Breast epithelium (tissue), 4 donors: ENCODE data around the gene TSPAN1. TPM values are rescaled to one million over a fixed set of nuclear protein-coding genes. Genes with fewer than 3 reads are reported as not detected.

Experiments
- DNase-seq, 2 donors: peaks; one replicate each; pipeline ENCODE4 v3.0.0-alpha.2; 2019; ENCODE audit warnings: low spot score in 2 of 2
- H3K27ac ChIP-seq, 2 donors: fragments of 200-600 bp; sonication (generic) in 1 of 2; one replicate each; pipeline ENCODE4 v1.5.1; 2016 to 2019; ENCODE audit warnings: mild to moderate bottlenecking in 1 of 2
- H3K27me3 ChIP-seq, 2 donors: fragments of 200-600 bp; sonication (generic) in 1 of 2; one replicate each; pipeline versions ENCODE4 v1.5.1 to v1.6.0; 2017 to 2019; ENCODE audit warnings: control low read depth in 1 of 2, mild to moderate bottlenecking in 1 of 2
- H3K36me3 ChIP-seq: fragments of 200-600 bp; one replicate; pipeline ENCODE4 v1.5.1; 2019
- H3K4me1 ChIP-seq, 2 donors: fragments of 200-600 bp; sonication (generic); one replicate each; pipeline ENCODE4 v1.5.1; 2016 to 2019; ENCODE audit warnings: control low read depth in 1 of 2
- H3K4me3 ChIP-seq, 3 donors: fragments of 200-600 bp; sonication (generic); 1 replicate in 2 of 3; 2 replicates in 1 of 3; pipeline ENCODE4 v1.5.1; 2016 to 2019; ENCODE audit warnings: mild to moderate bottlenecking in 3 of 3, moderate library complexity in 2 of 3
- H3K9me3 ChIP-seq, 2 donors: fragments of 200-600 bp; sonication (generic) in 1 of 2; one replicate each; pipeline ENCODE4 v1.5.1; 2016 to 2019; ENCODE audit warnings: control low read depth in 1 of 2
- CTCF ChIP-seq, 3 donors: fragments of 450-650 bp; IDR thresholded peaks; one replicate each; pipeline ENCODE4 v1.5.1; 2016 to 2017; ENCODE audit warnings: antibody characterized with exemption in 3 of 3, mild to moderate bottlenecking in 3 of 3, moderate library complexity in 3 of 3
- POLR2A ChIP-seq: fragments of 450-650 bp; IDR thresholded peaks from one replicate; pipeline ENCODE4 v1.6.1; 2016; ENCODE audit warnings: antibody characterized with exemption, mild to moderate bottlenecking, moderate library complexity
- POLR2AphosphoS5 ChIP-seq, 3 donors: sonication (generic); formaldehyde crosslinking; IDR thresholded peaks; one replicate each; pipeline ENCODE4 v1.6.1; 2017; ENCODE audit warnings: antibody characterized with exemption in 3 of 3
- intact Hi-C: fragments of 100-400 bp; cut with DNase I; formaldehyde crosslinking; loops from one replicate; pipeline ENCODE4 v1.15.1; 2023; ENCODE audit warnings: low total_unique reads
- total RNA-seq, 3 donors: library from RNA; depleted of rRNA; stranded (reverse); fragments of >200 nt; gene quantifications; one replicate each; pipeline ENCODE4 v1.1.0, GENCODE V29; 2016

The TSPAN1 gene, protein sequence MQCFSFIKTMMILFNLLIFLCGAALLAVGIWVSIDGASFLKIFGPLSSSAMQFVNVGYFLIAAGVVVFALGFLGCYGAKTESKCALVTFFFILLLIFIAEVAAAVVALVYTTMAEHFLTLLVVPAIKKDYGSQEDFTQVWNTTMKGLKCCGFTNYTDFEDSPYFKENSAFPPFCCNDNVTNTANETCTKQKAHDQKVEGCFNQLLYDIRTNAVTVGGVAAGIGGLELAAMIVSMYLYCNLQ
- total RNA-seq: 10 to 100 TPM in 1 of 3 donors, 1 to 10 TPM in 1, under 1 TPM in 1; 0.48 to 26.2 (median 8.9) TPM

DNA sequence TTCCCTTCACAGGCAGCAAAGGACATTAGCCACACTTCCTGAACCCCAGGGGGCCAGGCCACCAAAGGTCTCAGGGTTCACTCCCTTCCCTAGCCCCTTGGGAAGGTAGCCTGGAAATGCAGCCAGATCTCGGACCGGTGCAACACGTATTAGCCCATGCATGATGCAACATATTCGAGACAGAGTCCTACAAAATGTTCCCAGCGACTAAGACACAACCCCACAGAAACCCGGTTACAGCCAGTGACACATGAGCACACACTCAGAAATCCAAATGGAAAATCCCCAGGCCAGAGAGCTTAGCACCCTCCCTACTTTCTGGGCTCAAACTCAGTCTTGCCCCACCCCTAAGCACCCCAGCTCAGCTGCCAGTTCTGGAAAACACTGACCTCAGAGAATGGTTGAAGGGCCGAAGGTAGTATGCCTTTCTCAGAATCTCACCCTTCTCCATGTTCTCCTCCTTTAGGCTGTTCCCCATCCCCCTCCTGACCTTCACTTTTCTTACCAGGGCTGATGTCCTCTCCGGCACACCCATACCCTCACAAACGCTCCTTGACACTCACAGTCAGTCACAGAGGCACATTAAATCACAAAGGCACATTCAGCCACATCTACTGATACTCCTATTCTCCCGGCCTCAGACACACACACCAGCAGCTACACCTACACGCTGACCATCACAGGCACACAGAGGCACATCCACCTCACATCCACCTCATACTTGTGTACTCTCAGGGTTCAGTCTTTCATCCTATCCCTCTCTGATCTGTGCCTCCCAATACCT lies at the start of gene TSPAN1:
Gene TSPAN1, plus strand, starts transcription at position 640 of the 784 bp plus-strand sequence. CDS start 6,021 bp downstream, outside the sequence.
- Histone ChIP-seq H3K36me3 (no peaks in the 10 kb centered on the region), H3K4me1 (peaks cover 7 to 22% of the 10 kb centered on the region in 2 donors), H3K9me3 (no peaks in the 10 kb centered on the region), H3K27ac (peak within 1 kb of the TSS; percentile 88 to 93), H3K4me3 (peak within 1 kb of the TSS in 1 of 3 donors; percentile 2), H3K27me3 (no peaks in the 10 kb centered on the region)
- peak in 1 of 3 donors; percentile 54 for TF ChIP-seq POLR2AphosphoS5 (IDR thresholded peaks at IDR 0.05)
- no peak for TF ChIP-seq CTCF (IDR thresholded peaks at IDR 0.05)
- intact Hi-C loops: loop anchor here (5.0 kb wide), 1 partner anchor 137 kb away; no protein-coding TSS in a partner anchor
- peak in 1 of 2 donors; percentile 67 for DNase-seq

- H3K4me3 ChIP-seq: peak overlapping the region in 2 of 3 donors; percentile 44 to 65
- no peaks in the 10 kb centered on the region for H3K27me3 ChIP-seq
Measured at GRCh38 chr1:46128344-46128743, 46.5 kb upstream of the TSPAN1 start.

DNA sequence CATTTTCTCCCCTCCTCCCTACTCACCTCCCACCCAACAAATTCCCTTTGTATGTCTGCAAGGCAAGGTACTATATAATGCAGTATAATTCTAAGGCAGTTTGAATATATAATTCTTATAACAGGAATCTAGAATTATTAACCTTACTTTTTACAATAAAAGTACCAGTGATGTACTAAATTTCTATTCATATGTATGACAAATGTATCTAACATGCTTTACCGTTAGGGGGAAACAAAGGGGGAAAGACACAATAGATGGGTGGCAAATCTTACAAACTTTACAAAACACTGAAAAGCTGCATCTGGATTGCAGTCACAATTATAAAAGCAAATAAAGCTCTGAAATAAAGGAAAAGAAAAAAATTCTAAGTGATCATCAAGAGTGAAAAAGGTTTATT lies 44.8 kb upstream of the TSPAN1 start:
- H3K27me3 ChIP-seq: no peaks in the 10 kb centered on the region
- DNase-seq: no peak
- H3K4me3 ChIP-seq: peak overlapping the region; percentile 65 to 81 (median 74)
- H3K9me3 ChIP-seq: no peaks in the 10 kb centered on the region
- intact Hi-C loops: no loop called here
- H3K36me3 ChIP-seq: no peaks in the 10 kb centered on the region
- H3K4me1 ChIP-seq: no peaks in the 10 kb centered on the region
- H3K27ac ChIP-seq: no peak overlapping the region
- no peak for TF ChIP-seq POLR2AphosphoS5 (IDR thresholded peaks at IDR 0.05)
- TF ChIP-seq POLR2A: no peak
- no peak for TF ChIP-seq CTCF (IDR thresholded peaks at IDR 0.05)

More at GRCh38 chr1:46128344-46128743, 46.5 kb upstream of the TSPAN1 start:
- no peaks in the 10 kb centered on the region for H3K9me3 ChIP-seq
- no peaks in the 10 kb centered on the region for H3K36me3 ChIP-seq
- no peak for TF ChIP-seq CTCF (IDR thresholded peaks at IDR 0.05)
- no peak for TF ChIP-seq POLR2AphosphoS5 (IDR thresholded peaks at IDR 0.05)
- no peak for TF ChIP-seq POLR2A
- H3K27ac ChIP-seq: peak overlapping the region; percentile 69 to 76
- intact Hi-C loops: no loop called here
- DNase-seq: no peak
- no peaks in the 10 kb centered on the region for H3K4me1 ChIP-seq

GRCh38 chr1:46130606-46131005 lies 44.3 kb upstream of the TSPAN1 start:
- no peak for TF ChIP-seq POLR2A
- no peak for TF ChIP-seq POLR2AphosphoS5 (IDR thresholded peaks at IDR 0.05)
- no peak for TF ChIP-seq CTCF (IDR thresholded peaks at IDR 0.05)
- Histone ChIP-seq H3K9me3 (no peaks in the 10 kb centered on the region), H3K27ac (peak overlapping the region in 1 of 2 donors; percentile 85), H3K27me3 (no peaks in the 10 kb centered on the region), H3K36me3 (no peaks in the 10 kb centered on the region), H3K4me1 (no peaks in the 10 kb centered on the region), H3K4me3 (peak overlapping the region; percentile 65 to 81 (median 74))
- intact Hi-C loops: no loop called here
- DNase-seq: no peak

GRCh38 chr1:46131093-46131492 lies 43.8 kb upstream of the TSPAN1 start:
- H3K27me3 ChIP-seq: no peaks in the 10 kb centered on the region
- peak overlapping the region in 1 of 2 donors; percentile 85 for H3K27ac ChIP-seq
- no peak for DNase-seq
- H3K4me3 ChIP-seq: peak overlapping the region; percentile 65 to 81 (median 74)
- TF ChIP-seq CTCF (IDR thresholded peaks at IDR 0.05) (no peak), POLR2A (no peak), POLR2AphosphoS5 (IDR thresholded peaks at IDR 0.05) (no peak)
- H3K4me1 ChIP-seq: no peaks in the 10 kb centered on the region
- intact Hi-C loops: no loop called here
- H3K36me3 ChIP-seq: no peaks in the 10 kb centered on the region
- H3K9me3 ChIP-seq: no peaks in the 10 kb centered on the region
